ENCODE results near the gene BRMS1L. TPM values are rescaled to one million over a fixed set of nuclear protein-coding genes. Genes with fewer than 3 reads are reported as not detected.

The BRMS1L gene
- total RNA-seq, 2 experiments from 2014 or later: 4.0 to 5.3 TPM

- Mint-ChIP-seq H3K36me3 (peaks cover 11% of the 10 kb centered on the region), H3K9me3 (ENCODE audit: low read depth) (no peaks in the 10 kb centered on the region), H3K27me3 (no peaks in the 10 kb centered on the region), H3K4me1 (peaks cover 2% of the 10 kb centered on the region), H3K4me3 (no peak overlapping the region), H3K27ac (no peak overlapping the region)
- ATAC-seq (no peak), DNase-seq (no peak)
- CTCF ChIA-PET: no interaction called here
Measured at GRCh38 chr14:35858521-35859209, 32.5 kb downstream of the BRMS1L start.

DNA sequence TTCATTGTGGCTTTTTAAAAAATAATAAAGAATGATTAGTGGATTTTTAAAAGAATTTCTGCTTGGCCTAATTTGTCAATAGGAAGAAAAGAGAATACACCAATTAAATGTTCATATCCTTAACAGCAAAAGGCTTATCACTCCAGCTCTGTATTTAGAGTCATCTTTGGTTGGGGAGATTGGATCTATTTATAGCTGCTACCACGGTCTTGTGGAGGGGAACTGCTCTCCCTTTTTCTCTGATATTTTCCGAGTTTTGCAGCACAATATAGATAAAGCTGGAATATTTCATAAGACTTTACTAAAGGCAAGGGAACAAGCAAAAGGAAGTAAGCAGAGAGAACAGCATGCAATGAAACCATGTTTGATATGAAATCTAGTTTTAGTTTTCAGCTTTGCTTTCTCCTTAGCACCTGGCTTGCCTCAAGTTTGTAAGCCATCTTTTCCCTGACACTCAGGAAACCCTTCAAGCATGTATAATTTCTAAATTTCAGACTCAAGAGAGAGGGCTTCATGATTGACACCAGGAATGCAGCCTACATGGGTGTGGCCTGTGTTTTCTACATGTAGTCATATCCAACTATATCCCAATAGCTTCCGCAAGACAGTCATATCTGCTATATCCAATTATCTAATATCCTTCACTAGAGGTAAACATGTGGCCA is 35.2 kb downstream of the BRMS1L start:
- CTCF ChIA-PET: no interaction called here
- Mint-ChIP-seq H3K4me3 (no peak overlapping the region), H3K27me3 (no peaks in the 10 kb centered on the region), H3K36me3 (peaks cover 12% of the 10 kb centered on the region), H3K27ac (no peak overlapping the region), H3K4me1 (no peaks in the 10 kb centered on the region), H3K9me3 (ENCODE audit: low read depth) (no peaks in the 10 kb centered on the region)
- ATAC-seq (no peak), DNase-seq (no peak)

DNA sequence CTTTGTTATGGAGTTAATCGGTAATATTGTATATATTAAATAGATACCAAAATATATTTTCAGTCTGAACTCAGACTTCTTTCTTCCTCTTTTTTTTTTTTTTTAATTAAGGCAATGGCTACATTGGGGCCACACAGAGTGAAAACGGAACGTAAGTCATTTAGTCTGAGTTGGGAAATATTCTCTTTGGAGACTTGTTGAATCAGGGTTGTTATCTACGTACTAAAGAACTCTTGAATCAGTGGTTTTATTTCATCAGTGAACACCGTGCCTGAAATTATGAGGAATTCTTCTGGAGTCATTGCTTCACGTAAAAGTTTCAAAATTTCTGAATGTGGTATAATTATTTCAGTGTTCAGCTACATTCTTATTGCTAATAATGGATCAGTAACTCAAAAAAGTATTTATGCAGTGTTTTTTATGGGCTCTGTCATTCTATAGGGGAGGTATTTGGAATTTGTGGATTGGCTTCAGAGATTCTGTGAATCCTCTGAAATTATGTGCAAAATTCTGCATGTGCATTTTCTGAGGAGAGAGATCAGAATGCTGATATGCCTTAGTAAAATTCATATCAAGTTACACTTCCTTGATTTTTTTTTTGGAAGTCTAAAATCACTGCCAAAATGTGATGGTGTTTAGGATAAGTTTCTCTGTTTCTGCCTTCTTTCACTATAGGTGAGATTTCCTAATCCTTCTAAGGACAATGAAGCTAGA is 39.6 kb downstream of the BRMS1L start:
- CTCF ChIA-PET: interaction anchor here (1.2 kb wide), 1 partner anchor 204 kb away, joined by 3 read pairs; no protein-coding TSS in a partner anchor
- H3K9me3 Mint-ChIP-seq (ENCODE audit: low read depth): no peaks in the 10 kb centered on the region
- H3K36me3 Mint-ChIP-seq: peaks cover 6% of the 10 kb centered on the region
- H3K27me3 Mint-ChIP-seq: no peaks in the 10 kb centered on the region
- no peaks in the 10 kb centered on the region for H3K4me1 Mint-ChIP-seq
- ATAC-seq (no peak), DNase-seq (no peak)
- no peak overlapping the region for H3K4me3 Mint-ChIP-seq
- no peak overlapping the region for H3K27ac Mint-ChIP-seq

DNA sequence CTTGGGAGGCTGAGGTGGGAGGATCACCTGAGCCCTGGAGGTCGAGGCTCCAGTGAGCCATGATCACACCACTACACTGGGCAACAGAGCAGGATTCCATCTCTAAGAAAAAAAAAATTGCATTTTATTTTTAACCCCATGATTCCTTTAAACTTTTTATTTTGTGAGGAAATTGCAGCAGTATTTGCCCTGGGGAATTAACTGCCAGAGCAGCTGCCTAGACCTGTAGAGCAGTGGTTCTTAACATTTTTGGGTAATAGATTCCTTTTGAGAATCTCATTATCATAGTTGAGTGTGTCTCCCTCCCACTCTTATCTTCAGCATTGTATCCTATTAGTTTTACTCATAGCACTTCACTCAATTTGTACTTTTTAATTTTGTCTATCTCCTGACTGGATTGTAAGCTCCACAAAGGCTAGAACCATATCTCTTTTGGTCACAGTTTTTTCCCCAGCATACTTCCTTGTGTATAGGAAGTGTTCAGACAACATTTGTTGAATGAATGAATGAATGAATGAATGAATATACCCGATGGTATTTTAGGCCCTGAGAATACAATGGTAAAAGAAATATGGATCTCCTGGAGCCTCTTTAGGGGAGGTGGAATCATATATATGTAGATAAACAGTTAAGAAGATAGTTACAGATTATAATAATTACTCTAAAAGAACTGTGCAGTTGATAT is 40.6 kb downstream of the BRMS1L start:
- Mint-ChIP-seq H3K27ac (no peak overlapping the region), H3K4me3 (no peak overlapping the region), H3K36me3 (peaks cover 6% of the 10 kb centered on the region), H3K27me3 (no peaks in the 10 kb centered on the region), H3K4me1 (no peaks in the 10 kb centered on the region), H3K9me3 (ENCODE audit: low read depth) (no peaks in the 10 kb centered on the region)
- CTCF ChIA-PET: interaction anchor here (0.7 to 1.2 kb wide), 2 partner anchors 13 to 203 kb away, joined by 3 read pairs; no protein-coding TSS in a partner anchor
- DNase-seq (no peak), ATAC-seq (no peak)

DNA sequence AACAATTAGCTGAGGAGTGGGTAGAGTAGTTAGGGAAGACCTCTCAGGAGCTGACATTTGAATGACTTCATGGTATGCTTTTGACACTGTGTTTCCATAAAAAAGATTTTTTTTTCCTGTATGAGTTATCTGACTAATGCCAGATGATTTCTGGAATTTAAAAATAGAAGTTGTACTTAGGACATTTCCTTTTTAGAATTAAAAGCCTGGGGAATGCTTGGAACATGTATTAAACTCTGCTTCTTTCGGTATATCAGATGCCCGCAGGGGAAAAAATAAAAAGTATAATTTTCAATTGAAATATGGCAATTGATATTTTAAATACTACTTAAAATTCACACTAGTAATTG is 41.1 kb downstream of the BRMS1L start:
- H3K9me3 Mint-ChIP-seq (ENCODE audit: low read depth): no peaks in the 10 kb centered on the region
- H3K27me3 Mint-ChIP-seq: no peaks in the 10 kb centered on the region
- ATAC-seq (no peak), DNase-seq (no peak)
- CTCF ChIA-PET: no interaction called here
- no peak overlapping the region for H3K4me3 Mint-ChIP-seq
- H3K27ac Mint-ChIP-seq: no peak overlapping the region
- H3K36me3 Mint-ChIP-seq: peaks cover 6% of the 10 kb centered on the region
- H3K4me1 Mint-ChIP-seq: no peaks in the 10 kb centered on the region

DNA sequence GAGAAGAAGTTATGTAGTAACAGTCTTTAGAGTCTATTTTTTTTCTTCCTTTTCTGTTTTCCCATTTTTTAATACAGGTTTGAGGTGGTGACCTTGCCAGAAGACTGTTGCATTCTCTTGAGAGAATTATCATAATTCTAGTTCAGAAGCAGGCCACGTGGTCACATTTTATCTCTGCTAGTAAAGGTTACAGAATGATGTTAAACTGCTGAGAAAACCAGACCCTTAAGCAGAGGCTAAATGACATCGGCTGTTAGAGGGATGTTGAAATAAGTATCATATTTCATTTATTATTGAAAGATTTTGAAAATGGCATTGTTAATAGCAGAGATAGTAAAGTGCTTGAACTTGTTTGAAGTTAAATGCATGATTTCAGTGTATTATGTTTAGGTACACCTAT is 49.2 kb downstream of the BRMS1L start:
- Mint-ChIP-seq H3K4me1 (peaks cover 9% of the 10 kb centered on the region), H3K27ac (no peak overlapping the region), H3K9me3 (ENCODE audit: low read depth) (no peaks in the 10 kb centered on the region), H3K27me3 (no peaks in the 10 kb centered on the region), H3K4me3 (no peak overlapping the region), H3K36me3 (no peaks in the 10 kb centered on the region)
- no peak for ATAC-seq
- CTCF ChIA-PET: interaction anchor here (1.3 kb wide), 1 partner anchor 195 kb away, joined by 4 read pairs; no protein-coding TSS in a partner anchor
- no peak for DNase-seq

DNA sequence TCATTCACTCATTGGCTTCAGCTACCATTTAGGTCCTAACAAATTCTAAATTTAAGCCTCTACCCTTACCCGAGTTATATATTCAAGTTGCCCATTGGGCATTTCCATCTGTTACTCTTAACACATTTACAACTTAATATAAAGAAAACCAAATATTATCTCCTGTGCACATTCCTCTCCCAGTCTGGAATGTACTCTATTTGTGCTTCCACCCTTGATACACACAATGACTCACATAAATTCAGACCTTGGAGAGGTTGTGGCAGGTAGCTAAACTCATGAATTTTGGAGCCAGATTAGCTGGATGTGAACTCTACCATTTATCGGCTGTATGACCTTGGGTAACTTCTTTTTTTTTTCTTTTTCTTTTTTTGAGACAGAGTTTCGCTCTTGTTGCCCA is 51.1 kb downstream of the BRMS1L start:
- Mint-ChIP-seq H3K27me3 (peaks cover 2% of the 10 kb centered on the region), H3K36me3 (no peaks in the 10 kb centered on the region), H3K4me3 (no peak overlapping the region), H3K27ac (no peak overlapping the region), H3K9me3 (ENCODE audit: low read depth) (no peaks in the 10 kb centered on the region), H3K4me1 (peaks cover 9% of the 10 kb centered on the region)
- ATAC-seq (no peak), DNase-seq (no peak)
- CTCF ChIA-PET: interaction anchor here (1.4 kb wide), 1 partner anchor 192 kb away, joined by 3 read pairs; no protein-coding TSS in a partner anchor

GRCh38 chr14:35878272-35879150 is 52.4 kb downstream of the BRMS1L start:
- Mint-ChIP-seq H3K36me3 (no peaks in the 10 kb centered on the region), H3K27me3 (peaks cover 2% of the 10 kb centered on the region), H3K9me3 (ENCODE audit: low read depth) (no peaks in the 10 kb centered on the region), H3K4me3 (no peak overlapping the region), H3K27ac (no peak overlapping the region), H3K4me1 (peaks cover 9% of the 10 kb centered on the region)
- no peak for DNase-seq
- no peak for ATAC-seq
- CTCF ChIA-PET: interaction anchor here (1.4 to 2.5 kb wide), 2 partner anchors 190 to 191 kb away, joined by 3 to 24 read pairs; no protein-coding TSS in a partner anchor

- Mint-ChIP-seq H3K4me1 (peaks cover 11% of the 10 kb centered on the region), H3K36me3 (no peaks in the 10 kb centered on the region), H3K27me3 (peaks cover 2% of the 10 kb centered on the region), H3K9me3 (ENCODE audit: low read depth) (no peaks in the 10 kb centered on the region), H3K27ac (no peak overlapping the region), H3K4me3 (no peak overlapping the region)
- DNase-seq: no peak
- CTCF ChIA-PET: interaction anchor here (0.8 to 2.5 kb wide), 10 partner anchors 13 to 675 kb away, joined by 3 to 24 read pairs (median 3); no protein-coding TSS in a partner anchor
- no peak for ATAC-seq
Measured at GRCh38 chr14:35879151-35879648, 53.1 kb downstream of the BRMS1L start.

- ATAC-seq (no peak), DNase-seq (no peak)
- peaks cover 2% of the 10 kb centered on the region for H3K27me3 Mint-ChIP-seq
- H3K4me1 Mint-ChIP-seq: peaks cover 11% of the 10 kb centered on the region
- no peak overlapping the region for H3K4me3 Mint-ChIP-seq
- CTCF ChIA-PET: interaction anchor here (0.8 to 2.5 kb wide), 11 partner anchors 13 to 674 kb away, joined by 3 to 24 read pairs (median 3); no protein-coding TSS in a partner anchor
- H3K9me3 Mint-ChIP-seq (ENCODE audit: low read depth): no peaks in the 10 kb centered on the region
- no peak overlapping the region for H3K27ac Mint-ChIP-seq
- no peaks in the 10 kb centered on the region for H3K36me3 Mint-ChIP-seq
Measured at GRCh38 chr14:35879654-35880249, 53.6 kb downstream of the BRMS1L start.

DNA sequence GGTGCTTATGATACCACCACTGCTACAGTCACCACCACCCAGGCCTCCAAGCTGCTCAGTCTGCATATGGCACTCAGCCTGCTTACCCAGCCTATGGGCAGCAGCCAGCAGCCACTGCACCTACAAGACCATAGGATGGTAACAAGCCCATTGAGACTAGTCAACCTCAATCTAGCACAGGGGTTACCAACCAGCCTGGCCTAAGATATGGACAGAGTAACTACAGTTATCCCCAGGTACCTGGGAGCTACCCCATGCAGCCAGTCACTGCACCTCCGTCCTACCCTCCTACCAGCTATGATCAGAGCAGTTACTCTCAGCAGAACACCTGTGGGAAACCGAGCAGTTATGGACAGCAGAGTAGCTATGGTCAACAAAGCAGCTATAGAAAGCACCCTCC is 55.1 kb downstream of the BRMS1L start:
- peaks cover 11% of the 10 kb centered on the region for H3K4me1 Mint-ChIP-seq
- no peak for ATAC-seq
- CTCF ChIA-PET: interaction anchor here (0.7 to 3.8 kb wide), 2 partner anchors 18 to 188 kb away, joined by 3 to 51 read pairs; no protein-coding TSS in a partner anchor

More for the DNA sequence above, 55.1 kb downstream of the BRMS1L start:
- Mint-ChIP-seq H3K9me3 (ENCODE audit: low read depth) (no peaks in the 10 kb centered on the region), H3K36me3 (no peaks in the 10 kb centered on the region), H3K4me3 (no peak overlapping the region), H3K27me3 (peaks cover 2% of the 10 kb centered on the region), H3K27ac (no peak overlapping the region)
- no peak for DNase-seq

Measured in activated CD8-positive, alpha-beta memory T cell treated with anti-CD3 and anti-CD28 coated beads, Interleukin-2, amount 10 ng/mL, durations not matched to agents 7 days and 5 days (primary cell).